Fibroblast of villous mesenchyme (primary cell): Measurements from ENCODE around the gene BPHL. TPM values are rescaled to one million over a fixed set of nuclear protein-coding genes. Genes with fewer than 3 reads are reported as not detected.
"Not testable (repeated sequence)": the region's sequence is repeated elsewhere in the genome, so short reads cannot be mapped to it uniquely, and the experiment has no call there.

Experiments
- DNase-seq: peaks from one replicate; pipeline ENCODE4 v3.0.0-alpha.2; 2010; ENCODE audit warnings: low read depth
- H3K4me3 ChIP-seq: 2 replicates; pipeline ENCODE4 v1.5.1; 2011; ENCODE audit warnings: low read depth, mild to moderate bottlenecking, low read length
- CTCF ChIP-seq: IDR thresholded peaks from 2 replicates; pipeline ENCODE4 v1.5.1; 2012; ENCODE audit warnings: low read depth, mild to moderate bottlenecking, low read length; ENCODE audit not compliant: insufficient read depth
- total RNA-seq: library from RNA; depleted of rRNA; stranded (reverse); fragments of >200 nt; gene quantifications from 2 replicates; pipeline ENCODE4 v1.2.3, GENCODE V29; 2012

The BPHL gene
- total RNA-seq, 1 donor, result 17.3 TPM

- H3K4me3 ChIP-seq, result no peak overlapping the region
- no peak for TF ChIP-seq CTCF
- DNase-seq, result peak; percentile 72
These were observed 47.4 kb downstream of the BPHL start for GRCh38 chr6:3165631-3166534.

GRCh38 chr6:3166535-3167225 lies 48.2 kb downstream of the BPHL start:
- H3K4me3 ChIP-seq, DNase-seq: not testable (repeated sequence)

- not testable (repeated sequence) for H3K4me3 ChIP-seq, DNase-seq
These were observed 49.5 kb downstream of the BPHL start for GRCh38 chr6:3168046-3168445.

- not testable (repeated sequence) for DNase-seq, H3K4me3 ChIP-seq
These were observed 52.2 kb downstream of the BPHL start for GRCh38 chr6:3170676-3171075.

GRCh38 chr6:3171313-3172175 lies 53.0 kb downstream of the BPHL start:
- not testable (repeated sequence) for H3K4me3 ChIP-seq, DNase-seq

GRCh38 chr6:3172789-3173188 lies 54.3 kb downstream of the BPHL start:
- not testable (repeated sequence) for H3K4me3 ChIP-seq, DNase-seq

- not testable (repeated sequence) for DNase-seq, H3K4me3 ChIP-seq
These were observed 55.2 kb downstream of the BPHL start for GRCh38 chr6:3173636-3174089.

GRCh38 chr6:3175715-3176402 lies 57.3 kb downstream of the BPHL start:
- TF ChIP-seq CTCF, result no peak
- DNase-seq, result no peak
- no peak overlapping the region for H3K4me3 ChIP-seq

- peak; percentile 90 for DNase-seq
- no peak for TF ChIP-seq CTCF
- H3K4me3 ChIP-seq, result no peak overlapping the region
These were observed 58.2 kb downstream of the BPHL start for GRCh38 chr6:3176562-3177355.

GRCh38 chr6:3178666-3179065 lies 60.2 kb downstream of the BPHL start:
- H3K4me3 ChIP-seq, DNase-seq: not testable (repeated sequence)

GRCh38 chr6:3179945-3180344 lies 61.4 kb downstream of the BPHL start:
- H3K4me3 ChIP-seq, result peak overlapping the region; percentile 35
- DNase-seq, result not testable (repeated sequence)
